Endothelial cell of umbilical vein (primary cell): ENCODE measurements around the gene NKAP. TPM values are rescaled to one million over a fixed set of nuclear protein-coding genes. Genes with fewer than 3 reads are reported as not detected.
"Not testable (repeated sequence)": the region's sequence is repeated elsewhere in the genome, so short reads cannot be mapped to it uniquely, and the experiment has no call there.

Experiments
- BruUV-seq: library from RNA; stranded (reverse); fragments of 400-500 nt; replicated peaks from 2 replicates; lab custom pipeline; 2021; lab: Mats Ljungman, UMichigan
- CTCF ChIA-PET: fragments of 300-600, 350-600 bp; sonication (Branson Sonifier 250); formaldehyde crosslinking; loops from one replicate; lab custom pipeline; 2021; ENCODE audit warnings: antibody characterized with exemption, inconsistent platforms; lab: Charles Lee
- POLR2A ChIA-PET: fragments of 300-600, 350-600 bp; sonication (Branson Sonifier 250); formaldehyde crosslinking; loops from one replicate; lab custom pipeline; 2021; ENCODE audit warnings: antibody characterized with exemption, inconsistent platforms; lab: Charles Lee
- DNase-seq: peaks from one replicate; pipeline ENCODE4 v3.0.0-alpha.2; 2011; ENCODE audit warnings: low read depth, low spot score
- FAIRE-seq: peaks from 2 replicates; lab custom pipeline; 2011; peaks lifted over from hg19 to GRCh38; lab: Jason Lieb, UNC
- H2AFZ ChIP-seq: 2 replicates; pipeline ENCODE4 v1.6.0; 2012; ENCODE audit warnings: low read depth, low read length, control low read depth, inconsistent platforms
- H3K27ac ChIP-seq: 2 replicates; pipeline ENCODE4 v1.5.1; 2011; ENCODE audit warnings: low read depth, mild to moderate bottlenecking, control low read depth, low read length, moderate library complexity; ENCODE audit not compliant: insufficient read depth
- H3K27me3 ChIP-seq, 2 experiments: 2 replicates each; pipeline versions ENCODE4 v1.6.0 to v1.6.1; 2011; ENCODE audit warnings: low read length in 2 of 2, mixed read lengths in 1 of 2; ENCODE audit not compliant: control insufficient read depth in 2 of 2, insufficient read depth in 2 of 2
- H3K36me3 ChIP-seq, 2 experiments: 2 replicates in 1 of 2; 3 replicates in 1 of 2; pipeline ENCODE4 v1.5.1; 2011; ENCODE audit warnings: low read length in 2 of 2, mild to moderate bottlenecking in 1 of 2, moderate library complexity in 1 of 2; ENCODE audit not compliant: control insufficient read depth in 2 of 2, insufficient read depth in 2 of 2; ENCODE audit errors: extremely low read depth in 1 of 2
- H3K4me1 ChIP-seq: 3 replicates; pipeline ENCODE4 v1.5.1; 2011; ENCODE audit warnings: mild to moderate bottlenecking, low read length; ENCODE audit not compliant: control insufficient read depth, insufficient read depth; ENCODE audit errors: extremely low read depth
- H3K4me2 ChIP-seq: 2 replicates; pipeline ENCODE4 v1.6.1; 2011; ENCODE audit warnings: low read length, control low read depth, mixed read lengths; ENCODE audit not compliant: insufficient read depth
- H3K4me3 ChIP-seq, 3 experiments: fragments of 200-600 bp in 1 of 3; sonication (generic), shearing (Covaris generic) in 1 of 3; replicated peaks in 1 of 3; 2 replicates each; pipeline ENCODE4 v1.5.1; 2011 to 2016; ENCODE audit warnings: control low read depth in 3 of 3, low read length in 3 of 3, mild to moderate bottlenecking in 2 of 3, inconsistent platforms in 1 of 3, low read depth in 1 of 3, moderate library complexity in 1 of 3; ENCODE audit not compliant: insufficient read depth in 1 of 3
- H3K79me2 ChIP-seq: 2 replicates; pipeline ENCODE4 v1.6.0; 2012; ENCODE audit warnings: low read length, inconsistent platforms; ENCODE audit not compliant: control insufficient read depth, insufficient read depth
- H3K9ac ChIP-seq: replicated peaks from 2 replicates; pipeline ENCODE3; 2011; ENCODE audit warnings: low read length, control low read depth; ENCODE audit not compliant: insufficient read depth; ENCODE audit errors: extremely low read depth
- H3K9me1 ChIP-seq: replicated peaks from 3 replicates; pipeline ENCODE4 v1.6.0; 2011; ENCODE audit warnings: mild to moderate bottlenecking, low read length; ENCODE audit not compliant: control insufficient read depth, insufficient read depth; ENCODE audit errors: extremely low read depth
- H3K9me3 ChIP-seq: replicated peaks from 2 replicates; pipeline ENCODE4 v1.5.1; 2012; ENCODE audit warnings: low read length, inconsistent platforms; ENCODE audit not compliant: control insufficient read depth, insufficient read depth
- H4K20me1 ChIP-seq: replicated peaks from 2 replicates; pipeline ENCODE3; 2011; ENCODE audit warnings: mild to moderate bottlenecking, low read length; ENCODE audit not compliant: control insufficient read depth, insufficient read depth; ENCODE audit errors: extremely low read depth
- POLR2AphosphoS5 ChIP-seq: IDR thresholded peaks from 2 replicates; pipeline ENCODE4 v1.6.1; 2012; ENCODE audit warnings: low read depth, mild to moderate bottlenecking, control low read depth, low read length, moderate library complexity; ENCODE audit not compliant: insufficient read depth
- dilution Hi-C: fragments of 300-500 bp; cut with MboI; formaldehyde crosslinking; loops from one replicate; pipeline ENCODE4 v1.15.0; 2019; ENCODE audit warnings: low sequenced_read_pairs; ENCODE audit not compliant: extremely low pct_ligation_motif_present
- intact Hi-C: fragments of 100-400 bp; cut with micrococcal nuclease; formaldehyde crosslinking; loops from one replicate; pipeline ENCODE4 v1.10.0; 2022
- polyA plus RNA-seq, 4 experiments: library from polyadenylated mRNA; depleted of rRNA in 3 of 4; stranded (reverse) in 3 of 4; unstranded in 1 of 4; fragments of >200 nt; gene quantifications; 2 replicates each; pipeline versions ENCODE4 v1.2.1 to v1.2.3, GENCODE V29; 2011 to 2012; ENCODE audit warnings: missing spikeins in 1 of 4
- total RNA-seq: library from RNA; stranded (reverse); gene quantifications from 2 replicates; pipeline ENCODE4 v1.2.3, GENCODE V29; 2021
- TF ChIP-seq, protein P1 (sequence below), 2 donors: IDR thresholded peaks; 1 replicate in 1 of 2; 2 replicates in 1 of 2; pipeline ENCODE4 v1.5.1; 2011; ENCODE audit warnings: low read length in 2 of 2, mild to moderate bottlenecking in 2 of 2, moderate library complexity in 2 of 2, control low read depth in 1 of 2, inconsistent platforms in 1 of 2, low read depth in 1 of 2; ENCODE audit not compliant: insufficient read depth in 1 of 2; ENCODE audit errors: extremely low read depth in 1 of 2

The NKAP gene
- total and polyA plus RNA-seq, 2 donors (not counting 3 experiments of a cell fraction or from before 2014, with no cell fraction given) = 2.2 to 8.0 TPM

GRCh38 chrX:119890626-119891025 is 52.9 kb downstream of the NKAP start:
- H3K9ac ChIP-seq, BruUV-seq, H3K36me3 ChIP-seq, H3K9me3 ChIP-seq, H3K4me3 ChIP-seq, POLR2A ChIA-PET, H3K4me1 ChIP-seq, DNase-seq, H3K27me3 ChIP-seq, CTCF ChIA-PET, FAIRE-seq, H3K27ac ChIP-seq, H3K4me2 ChIP-seq, H4K20me1 ChIP-seq, intact Hi-C loops, H2AFZ ChIP-seq, H3K79me2 ChIP-seq, H3K9me1 ChIP-seq, dilution Hi-C loops: not testable (repeated sequence)

DNA sequence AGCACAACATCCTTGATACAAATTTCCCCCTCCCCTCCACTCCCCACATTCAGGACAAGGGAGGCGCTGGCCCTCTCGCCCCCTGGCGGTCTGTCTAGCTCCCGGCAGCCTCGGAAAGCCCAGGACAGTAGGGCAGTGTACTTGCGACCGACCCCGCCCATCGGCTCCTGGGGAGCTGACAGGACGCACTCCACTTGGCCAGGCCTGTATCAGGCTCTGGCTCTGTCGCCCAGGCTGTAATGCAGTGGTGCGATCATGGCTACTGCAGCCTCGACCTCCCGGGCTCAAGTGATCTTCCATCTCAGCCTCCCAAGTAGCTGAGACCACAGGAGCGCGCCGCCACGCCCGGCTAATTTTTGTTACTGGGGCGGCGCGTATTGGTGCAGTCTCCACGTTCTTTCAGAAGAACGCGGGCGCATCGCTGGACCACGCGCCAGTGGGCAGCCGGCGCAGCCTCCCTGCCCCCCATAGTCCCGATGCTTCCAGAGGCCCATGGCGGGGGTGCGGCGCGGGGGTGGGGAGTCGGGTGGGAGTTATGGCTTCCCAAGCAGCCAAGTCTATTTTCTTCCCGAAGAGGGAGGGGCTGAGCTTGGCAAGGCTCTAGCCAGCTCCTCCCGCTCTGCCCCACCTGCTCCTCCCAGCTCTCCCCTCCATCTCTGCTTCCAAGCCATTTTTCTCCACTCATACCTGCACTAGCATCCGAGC is 55.7 kb downstream of the NKAP start:
- no TSS peak for BruUV-seq
- dilution Hi-C loops (no loop called here), intact Hi-C loops (loop anchor here (1.0 kb wide), 1 partner anchor 372 kb away; no protein-coding TSS in a partner anchor)
- POLR2A ChIA-PET = interaction anchor here (1.6 kb wide), 1 partner anchor 96 kb away, joined by 5 read pairs; the partner anchor contains the start of gene RPL39
- CTCF ChIA-PET = interaction anchor here (0.7 to 1.4 kb wide), 14 partner anchors 8 to 424 kb away, joined by 3 to 9 read pairs (median 3); partner anchors contain the start of genes AKAP14, RPL39, SOWAHD and UPF3B
- Histone ChIP-seq H3K9me3 (no peaks in the 10 kb centered on the region), H3K4me3 (peak overlapping the region; percentile 22 to 45 (median 35)), H4K20me1 (no peaks in the 10 kb centered on the region), H3K79me2 (no peaks in the 10 kb centered on the region), H3K4me1 (no peaks in the 10 kb centered on the region), H3K4me2 (peak overlapping the region; percentile 35), H3K9ac (no peak overlapping the region), H2AFZ (peak overlapping the region; percentile 92), H3K9me1 (no peaks in the 10 kb centered on the region), H3K27me3 (no peaks in the 10 kb centered on the region), H3K27ac (no peak overlapping the region), H3K36me3 (no peaks in the 10 kb centered on the region)
- TF ChIP-seq POLR2AphosphoS5 = no peak
- TF ChIP-seq, protein P1, sequence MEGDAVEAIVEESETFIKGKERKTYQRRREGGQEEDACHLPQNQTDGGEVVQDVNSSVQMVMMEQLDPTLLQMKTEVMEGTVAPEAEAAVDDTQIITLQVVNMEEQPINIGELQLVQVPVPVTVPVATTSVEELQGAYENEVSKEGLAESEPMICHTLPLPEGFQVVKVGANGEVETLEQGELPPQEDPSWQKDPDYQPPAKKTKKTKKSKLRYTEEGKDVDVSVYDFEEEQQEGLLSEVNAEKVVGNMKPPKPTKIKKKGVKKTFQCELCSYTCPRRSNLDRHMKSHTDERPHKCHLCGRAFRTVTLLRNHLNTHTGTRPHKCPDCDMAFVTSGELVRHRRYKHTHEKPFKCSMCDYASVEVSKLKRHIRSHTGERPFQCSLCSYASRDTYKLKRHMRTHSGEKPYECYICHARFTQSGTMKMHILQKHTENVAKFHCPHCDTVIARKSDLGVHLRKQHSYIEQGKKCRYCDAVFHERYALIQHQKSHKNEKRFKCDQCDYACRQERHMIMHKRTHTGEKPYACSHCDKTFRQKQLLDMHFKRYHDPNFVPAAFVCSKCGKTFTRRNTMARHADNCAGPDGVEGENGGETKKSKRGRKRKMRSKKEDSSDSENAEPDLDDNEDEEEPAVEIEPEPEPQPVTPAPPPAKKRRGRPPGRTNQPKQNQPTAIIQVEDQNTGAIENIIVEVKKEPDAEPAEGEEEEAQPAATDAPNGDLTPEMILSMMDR (IDR thresholded peaks at IDR 0.05; ENCODE audit: extremely low read depth in 1 of 2, insufficient read depth in 1 of 2, low read depth in 1 of 2, low read length in 2 of 2) = peak; percentile 55 to 76
- FAIRE-seq = peak; percentile 93
- peak; percentile 57 for DNase-seq
